H9 (cell line): ENCODE results near the gene CLCN6. TPM values are rescaled to one million over a fixed set of nuclear protein-coding genes. Genes with fewer than 3 reads are reported as not detected.

ENCODE experiments used
- DNase-seq: peaks from one replicate; pipeline ENCODE4 v3.0.0-alpha.2; 2017
- H2AFZ ChIP-seq: one replicate; pipeline ENCODE4 v1.6.1; 2013; ENCODE audit warnings: mild to moderate bottlenecking, low read length, control low read depth, moderate library complexity
- H2AK5ac ChIP-seq: 2 replicates; pipeline ENCODE4 v1.6.1; 2013; ENCODE audit warnings: low read length, control low read depth, mixed read lengths; ENCODE audit not compliant: insufficient read length
- H2BK120ac ChIP-seq: one replicate; pipeline ENCODE4 v1.6.1; 2013; ENCODE audit warnings: low read depth, mild to moderate bottlenecking, low read length, control low read depth, inconsistent platforms; ENCODE audit not compliant: poor library complexity, severe bottlenecking
- H2BK12ac ChIP-seq: 2 replicates; pipeline ENCODE4 v1.6.1; 2013; ENCODE audit warnings: low read length, control low read depth, mixed read lengths, low read depth; ENCODE audit not compliant: insufficient read length
- H2BK15ac ChIP-seq: 2 replicates; pipeline ENCODE4 v1.6.1; 2013; ENCODE audit warnings: low read depth, low read length, control low read depth
- H2BK20ac ChIP-seq: one replicate; pipeline ENCODE4 v1.6.1; 2013; ENCODE audit warnings: low read depth, mild to moderate bottlenecking, low read length, control low read depth, inconsistent platforms; ENCODE audit not compliant: poor library complexity, severe bottlenecking
- H2BK5ac ChIP-seq: 2 replicates; pipeline ENCODE4 v1.6.1; 2013; ENCODE audit warnings: low read length, control low read depth, mixed read lengths; ENCODE audit not compliant: insufficient read length
- H3K14ac ChIP-seq: 2 replicates; pipeline ENCODE4 v1.6.1; 2013; ENCODE audit warnings: low read length, control low read depth; ENCODE audit not compliant: insufficient read depth
- H3K18ac ChIP-seq: 2 replicates; pipeline ENCODE4 v1.6.1; 2013; ENCODE audit warnings: low read depth, mild to moderate bottlenecking, mixed read lengths, low read length, control low read depth; ENCODE audit not compliant: insufficient read length
- H3K23ac ChIP-seq: 2 replicates; pipeline ENCODE4 v1.6.1; 2013; ENCODE audit warnings: low read length, control low read depth, mixed read lengths, low read depth; ENCODE audit not compliant: insufficient read length
- H3K23me2 ChIP-seq: 2 replicates; pipeline ENCODE4 v1.6.1; 2013; ENCODE audit warnings: low read depth, mild to moderate bottlenecking, mixed read lengths, low read length, control low read depth; ENCODE audit not compliant: insufficient read length, poor library complexity, severe bottlenecking
- H3K27ac ChIP-seq: 2 replicates; pipeline ENCODE4 v1.5.1; 2013; ENCODE audit warnings: low read length, control low read depth, mixed read lengths, low read depth; ENCODE audit not compliant: insufficient read length
- H3K27me3 ChIP-seq: 2 replicates; pipeline ENCODE4 v1.6.1; 2013; ENCODE audit warnings: low read length, control low read depth, inconsistent platforms; ENCODE audit not compliant: insufficient read depth
- H3K4ac ChIP-seq: 2 replicates; pipeline ENCODE4 v1.6.1; 2013; ENCODE audit warnings: low read depth, mild to moderate bottlenecking, control low read depth, inconsistent platforms, low read length, moderate library complexity
- H3K4me1 ChIP-seq: 2 replicates; pipeline ENCODE4 v1.6.1; 2013; ENCODE audit warnings: low read length, control low read depth, inconsistent platforms; ENCODE audit not compliant: insufficient read depth
- H3K4me2 ChIP-seq: 2 replicates; pipeline ENCODE4 v1.6.1; 2013; ENCODE audit warnings: low read length, control low read depth, mixed read lengths; ENCODE audit not compliant: insufficient read length, insufficient read depth
- H3K56ac ChIP-seq: 2 replicates; pipeline ENCODE4 v1.6.1; 2013; ENCODE audit warnings: low read depth, mild to moderate bottlenecking, mixed read lengths, low read length, control low read depth; ENCODE audit not compliant: insufficient read length
- H3K79me1 ChIP-seq: 2 replicates; pipeline ENCODE4 v1.6.1; 2013; ENCODE audit warnings: low read depth, mild to moderate bottlenecking, moderate library complexity, low read length, control low read depth, inconsistent platforms; ENCODE audit not compliant: insufficient read depth, poor library complexity, severe bottlenecking
- H3K79me2 ChIP-seq: 2 replicates; pipeline ENCODE4 v1.6.1; 2013; ENCODE audit warnings: low read length, control low read depth, inconsistent platforms; ENCODE audit not compliant: insufficient read depth
- H3K9ac ChIP-seq: 2 replicates; pipeline ENCODE4 v1.6.1; 2013; ENCODE audit warnings: low read length, control low read depth, mixed read lengths; ENCODE audit not compliant: insufficient read length; ENCODE audit errors: extremely low read depth
- H3K9me3 ChIP-seq: one replicate; pipeline ENCODE4 v1.6.1; 2013; ENCODE audit warnings: low read depth, low read length, inconsistent platforms; ENCODE audit not compliant: control insufficient read depth
- H3T11ph ChIP-seq: one replicate; pipeline ENCODE4 v1.6.1; 2013; ENCODE audit warnings: mild to moderate bottlenecking, low read length, control low read depth, inconsistent platforms
- H4K20me1 ChIP-seq: one replicate; pipeline ENCODE4 v1.6.1; 2013; ENCODE audit not compliant: control insufficient read depth, insufficient read length, insufficient read depth
- H4K5ac ChIP-seq: 2 replicates; pipeline ENCODE4 v1.6.1; 2013; ENCODE audit warnings: low read depth, mild to moderate bottlenecking, mixed read lengths, low read length, control low read depth; ENCODE audit not compliant: insufficient read length
- H4K8ac ChIP-seq: replicated peaks from 2 replicates; pipeline ENCODE4 v1.6.1; 2013; ENCODE audit warnings: low read length, control low read depth, mixed read lengths, low read depth; ENCODE audit not compliant: insufficient read length
- H4K91ac ChIP-seq: 2 replicates; pipeline ENCODE4 v1.6.1; 2013; ENCODE audit warnings: low read depth, mild to moderate bottlenecking, moderate library complexity, mixed read lengths, low read length, control low read depth; ENCODE audit not compliant: insufficient read length
- H3K27ac Mint-ChIP-seq, 3 experiments: 2 replicates in 2 of 3; 3 replicates in 1 of 3; pipeline ENCODE4 v1.8.0; 2020 to 2021; ENCODE audit warnings: mixed read lengths in 3 of 3, mild to moderate bottlenecking in 1 of 3, moderate library complexity in 1 of 3
- H3K27me3 Mint-ChIP-seq: 2 replicates; pipeline ENCODE4 v1.8.0; 2021; ENCODE audit warnings: low read depth, mild to moderate bottlenecking, moderate library complexity, mixed read lengths
- H3K36me3 Mint-ChIP-seq, 3 experiments: 2 replicates in 2 of 3; 3 replicates in 1 of 3; pipeline ENCODE4 v1.8.0; 2020 to 2021; ENCODE audit warnings: low read depth in 3 of 3, mixed read lengths in 3 of 3; ENCODE audit not compliant: insufficient read depth in 1 of 3
- H3K4me1 Mint-ChIP-seq, 2 experiments: 2 replicates each; pipeline ENCODE4 v1.8.0; 2020; ENCODE audit warnings: mixed read lengths in 2 of 2
- H3K4me3 Mint-ChIP-seq, 2 experiments: 2 replicates in 1 of 2; 3 replicates in 1 of 2; pipeline ENCODE4 v1.8.0; 2020 to 2021; ENCODE audit warnings: mild to moderate bottlenecking in 2 of 2, mixed read lengths in 2 of 2, moderate library complexity in 1 of 2
- H3K9me3 Mint-ChIP-seq, 2 experiments: 2 replicates in 1 of 2; 3 replicates in 1 of 2; pipeline ENCODE4 v1.8.0; 2020; ENCODE audit warnings: mild to moderate bottlenecking in 2 of 2, mixed read lengths in 2 of 2, moderate library complexity in 1 of 2
- CTCF ChIP-seq: fragments of 200-600 bp; sonication (generic); conservative IDR thresholded peaks from 3 replicates; pipeline ENCODE4 v1.8.0; 2021; ENCODE audit warnings: antibody characterized with exemption, mild to moderate bottlenecking
- WGBS: extraction: QIAGEN DNeasy Blood & Tissue Kit; methylation state at CpG from one replicate; pipeline ENCODE4 v1.1.7; 2013; ENCODE audit warnings: missing lambda C conversion rate, low lambda C conversion rate, mixed read lengths; ENCODE audit not compliant: insufficient read length; ENCODE audit errors: extremely low coverage; 5-methylcytosine and 5-hydroxymethylcytosine counted together
- total RNA-seq: library from RNA; stranded (reverse); gene quantifications from 2 replicates; pipeline ENCODE4 v1.2.1, GENCODE V29; 2021

CLCN6 gene
- total RNA-seq, 1 experiment from 2014 or later: 20.5 TPM

GRCh38 chr1:11778844-11779623, 27.0 kb upstream of the CLCN6 start:
- Histone ChIP-seq H3K56ac (no peak overlapping the region), H3K23me2 (no peaks in the 10 kb centered on the region), H3K14ac (no peak overlapping the region), H2BK20ac (no peak overlapping the region), H3K27ac (no peak overlapping the region), H3K9me3 (no peaks in the 10 kb centered on the region), H3K79me1 (no peaks in the 10 kb centered on the region), H3K27me3 (no peaks in the 10 kb centered on the region), H3T11ph (no peak overlapping the region), H4K5ac (no peak overlapping the region), H3K4me1 (no peaks in the 10 kb centered on the region), H2AK5ac (no peak overlapping the region), H2BK12ac (no peak overlapping the region), H3K18ac (no peak overlapping the region), H3K4ac (no peak overlapping the region), H2BK15ac (no peak overlapping the region), H3K23ac (no peak overlapping the region), H2BK120ac (no peak overlapping the region), H4K20me1 (no peaks in the 10 kb centered on the region), H3K9ac (no peak overlapping the region), H4K8ac (no peak overlapping the region), H3K4me2 (no peak overlapping the region), H2AFZ (no peak overlapping the region), H3K79me2 (no peaks in the 10 kb centered on the region), H4K91ac (no peak overlapping the region), H2BK5ac (no peak overlapping the region)
- TF ChIP-seq CTCF: no peak
- Mint-ChIP-seq H3K27ac (peak overlapping the region in 1 of 3 experiments; percentile 85; a peak in 2 of 7 replicates), H3K36me3 (no peaks in the 10 kb centered on the region), H3K4me3 (no peak overlapping the region; a peak in 1 of 5 replicates), H3K4me1 (peaks cover 0 to 2% of the 10 kb centered on the region in 2 experiments; a peak in 1 of 4 replicates), H3K9me3 (no peaks in the 10 kb centered on the region), H3K27me3 (peaks cover 3% of the 10 kb centered on the region; the same call in 1 of the 2 replicates)
- DNase-seq: no peak
- no CpG with 5 or more reads among the region's 15 CpGs for WGBS
